GM21447 (cell line): Measurements from ENCODE around the gene DNMT3B.
"Not testable (repeated sequence)": the region's sequence is repeated elsewhere in the genome, so short reads cannot be mapped to it uniquely, and the experiment has no call there.

Source experiments
- ATAC-seq: cut with Tn5 transposase; IDR thresholded peaks from one replicate; pipeline ENCODE4 v1.9.1; 2021; ENCODE audit not compliant: unreplicated experiment

The DNMT3B gene

GRCh38 chr20:32762754-32763201 lies 593 bp downstream of the DNMT3B start:
- ATAC-seq: peak; percentile 11

- no peak for ATAC-seq
Observed at GRCh38 chr20:32763202-32764004, 1.2 kb downstream of the DNMT3B start.

GRCh38 chr20:32764005-32764960 lies 2.1 kb downstream of the DNMT3B start:
- no peak for ATAC-seq

GRCh38 chr20:32765230-32765875 lies 3.2 kb downstream of the DNMT3B start:
- ATAC-seq: not testable (repeated sequence)

GRCh38 chr20:32767418-32768198 lies 5.4 kb downstream of the DNMT3B start:
- ATAC-seq: no peak

- no peak for ATAC-seq
Observed at GRCh38 chr20:32772046-32772445, 9.9 kb downstream of the DNMT3B start.

GRCh38 chr20:32773223-32773622 lies 11.0 kb downstream of the DNMT3B start:
- no peak for ATAC-seq

GRCh38 chr20:32773855-32774254 lies 11.7 kb downstream of the DNMT3B start:
- ATAC-seq: no peak

- no peak for ATAC-seq
Observed at GRCh38 chr20:32775336-32775991, 13.3 kb downstream of the DNMT3B start.

GRCh38 chr20:32777177-32777956 lies 15.2 kb downstream of the DNMT3B start:
- ATAC-seq: no peak

GRCh38 chr20:32779500-32780211 lies 17.5 kb downstream of the DNMT3B start:
- no peak for ATAC-seq

GRCh38 chr20:32780278-32780677 lies 18.1 kb downstream of the DNMT3B start:
- ATAC-seq: no peak

GRCh38 chr20:32780749-32781655 lies 18.8 kb downstream of the DNMT3B start:
- no peak for ATAC-seq

- ATAC-seq: no peak
Observed at GRCh38 chr20:32784369-32785080, 22.3 kb downstream of the DNMT3B start.

GRCh38 chr20:32786059-32786760 lies 24.0 kb downstream of the DNMT3B start:
- ATAC-seq: no peak

GRCh38 chr20:32787168-32787567 lies 25.0 kb downstream of the DNMT3B start:
- ATAC-seq: no peak
